Loucy (cell line): ENCODE measurements around the gene FNTB.

Experiments used
- EZH2phosphoT487 ChIP-seq: fragments of 200-600 bp; IDR thresholded peaks from 2 replicates; pipeline ENCODE4 v1.6.1; 2018; ENCODE audit warnings: antibody characterized with exemption, mild to moderate bottlenecking, moderate library complexity, borderline replicate concordance
- TF ChIP-seq, protein P1 (sequence below): fragments of 200-600 bp; sonication (generic); conservative IDR thresholded peaks from 2 replicates; pipeline ENCODE4 v1.5.1; 2014; ENCODE audit warnings: mild to moderate bottlenecking, antibody characterized with exemption, low read length

DNA sequence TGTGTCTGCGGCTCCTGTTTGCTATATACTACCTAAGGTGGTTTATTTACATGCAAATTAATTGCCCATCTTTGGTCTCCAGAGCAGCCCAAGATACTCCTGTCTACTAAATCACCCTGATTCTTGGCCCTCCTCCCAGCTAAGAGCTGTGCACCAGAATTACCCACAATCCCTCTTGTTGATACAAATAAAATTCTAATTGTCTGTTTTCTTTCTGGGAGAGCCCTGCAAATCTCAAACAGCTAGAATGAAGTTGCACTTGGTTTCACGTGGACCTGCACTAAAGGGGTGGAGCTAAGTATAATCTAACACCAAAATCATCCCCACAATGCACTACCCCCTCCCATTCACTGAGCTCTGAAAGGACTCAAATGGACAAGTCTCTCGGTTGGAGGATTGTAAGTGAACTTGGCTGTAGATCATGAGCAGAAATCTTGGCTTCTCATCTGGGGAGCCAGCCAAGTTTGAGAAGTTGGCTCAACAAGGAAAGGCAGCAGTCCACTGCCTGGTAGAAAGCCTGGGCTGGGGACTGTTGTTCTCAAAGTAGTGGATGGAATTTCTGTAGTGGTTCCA lies 109.0 kb downstream of the FNTB start:
- TF ChIP-seq, protein P1, sequence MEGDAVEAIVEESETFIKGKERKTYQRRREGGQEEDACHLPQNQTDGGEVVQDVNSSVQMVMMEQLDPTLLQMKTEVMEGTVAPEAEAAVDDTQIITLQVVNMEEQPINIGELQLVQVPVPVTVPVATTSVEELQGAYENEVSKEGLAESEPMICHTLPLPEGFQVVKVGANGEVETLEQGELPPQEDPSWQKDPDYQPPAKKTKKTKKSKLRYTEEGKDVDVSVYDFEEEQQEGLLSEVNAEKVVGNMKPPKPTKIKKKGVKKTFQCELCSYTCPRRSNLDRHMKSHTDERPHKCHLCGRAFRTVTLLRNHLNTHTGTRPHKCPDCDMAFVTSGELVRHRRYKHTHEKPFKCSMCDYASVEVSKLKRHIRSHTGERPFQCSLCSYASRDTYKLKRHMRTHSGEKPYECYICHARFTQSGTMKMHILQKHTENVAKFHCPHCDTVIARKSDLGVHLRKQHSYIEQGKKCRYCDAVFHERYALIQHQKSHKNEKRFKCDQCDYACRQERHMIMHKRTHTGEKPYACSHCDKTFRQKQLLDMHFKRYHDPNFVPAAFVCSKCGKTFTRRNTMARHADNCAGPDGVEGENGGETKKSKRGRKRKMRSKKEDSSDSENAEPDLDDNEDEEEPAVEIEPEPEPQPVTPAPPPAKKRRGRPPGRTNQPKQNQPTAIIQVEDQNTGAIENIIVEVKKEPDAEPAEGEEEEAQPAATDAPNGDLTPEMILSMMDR = no peak
- no peak for TF ChIP-seq EZH2phosphoT487
